DOHH2 (cell line): ENCODE data around the gene PHF24.

Experiments
- EZH2phosphoT487 ChIP-seq: fragments of 200-600 bp; sonication (generic); IDR thresholded peaks from 2 replicates; pipeline ENCODE4 v1.6.1; 2017; ENCODE audit warnings: borderline replicate concordance, mild to moderate bottlenecking, antibody characterized with exemption, low read length, moderate library complexity, mixed read lengths
- TF ChIP-seq, protein P1 (sequence below): fragments of 200-600 bp; sonication (generic); IDR thresholded peaks from one replicate; pipeline ENCODE4 v1.5.1; 2014; ENCODE audit warnings: antibody characterized with exemption, mild to moderate bottlenecking, low read depth, low read length; ENCODE audit not compliant: poor library complexity, severe bottlenecking

DNA sequence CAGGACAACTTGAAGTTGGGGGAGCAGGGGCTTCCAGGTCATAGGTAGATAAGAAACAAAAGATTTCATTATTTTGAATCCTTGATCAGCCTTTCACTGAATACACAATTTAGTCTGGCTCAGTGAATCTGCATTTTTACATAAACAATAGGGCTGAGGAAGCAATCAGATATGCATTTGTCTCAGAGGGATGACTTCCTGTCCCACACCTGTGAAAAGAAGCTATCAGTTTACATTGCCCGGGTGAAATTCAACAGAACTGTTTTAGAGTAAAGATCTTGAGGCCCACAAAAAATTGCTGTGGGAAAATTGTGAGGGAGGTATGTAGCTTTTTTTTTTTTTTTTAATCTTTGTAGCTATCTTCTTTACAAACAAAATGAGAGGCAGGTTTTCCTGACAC, 69.8 kb downstream of the PHF24 start:
- TF ChIP-seq, protein P1, sequence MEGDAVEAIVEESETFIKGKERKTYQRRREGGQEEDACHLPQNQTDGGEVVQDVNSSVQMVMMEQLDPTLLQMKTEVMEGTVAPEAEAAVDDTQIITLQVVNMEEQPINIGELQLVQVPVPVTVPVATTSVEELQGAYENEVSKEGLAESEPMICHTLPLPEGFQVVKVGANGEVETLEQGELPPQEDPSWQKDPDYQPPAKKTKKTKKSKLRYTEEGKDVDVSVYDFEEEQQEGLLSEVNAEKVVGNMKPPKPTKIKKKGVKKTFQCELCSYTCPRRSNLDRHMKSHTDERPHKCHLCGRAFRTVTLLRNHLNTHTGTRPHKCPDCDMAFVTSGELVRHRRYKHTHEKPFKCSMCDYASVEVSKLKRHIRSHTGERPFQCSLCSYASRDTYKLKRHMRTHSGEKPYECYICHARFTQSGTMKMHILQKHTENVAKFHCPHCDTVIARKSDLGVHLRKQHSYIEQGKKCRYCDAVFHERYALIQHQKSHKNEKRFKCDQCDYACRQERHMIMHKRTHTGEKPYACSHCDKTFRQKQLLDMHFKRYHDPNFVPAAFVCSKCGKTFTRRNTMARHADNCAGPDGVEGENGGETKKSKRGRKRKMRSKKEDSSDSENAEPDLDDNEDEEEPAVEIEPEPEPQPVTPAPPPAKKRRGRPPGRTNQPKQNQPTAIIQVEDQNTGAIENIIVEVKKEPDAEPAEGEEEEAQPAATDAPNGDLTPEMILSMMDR: no peak
- no peak for TF ChIP-seq EZH2phosphoT487
